CD4-positive, alpha-beta T cell (primary cell): ENCODE measurements around the gene GRIA2. TPM values are rescaled to one million over a fixed set of nuclear protein-coding genes. Genes with fewer than 3 reads are reported as not detected.

Source experiments
- ATAC-seq: fragments of 200-7000 bp; cut with Tn5 transposase; one replicate; pipeline ENCODE4 v1.10.0; 2022; ENCODE audit warnings: mild to moderate bottlenecking; ENCODE audit not compliant: poor library complexity
- CTCF ChIA-PET: fragments of 350-600 bp; sonication (Branson Sonifier 250); formaldehyde crosslinking; loops from one replicate; lab custom pipeline; 2021; ENCODE audit warnings: antibody characterized with exemption, inconsistent platforms; lab: Charles Lee
- POLR2A ChIA-PET: fragments of 350-600 bp; sonication (Branson Sonifier 250); formaldehyde crosslinking; loops from one replicate; lab custom pipeline; 2021; ENCODE audit warnings: antibody characterized with exemption, inconsistent platforms; lab: Charles Lee
- DNase-seq, 14 experiments: peaks; one replicate each; pipeline ENCODE4 v3.0.0-alpha.2; 2013 to 2020; ENCODE audit warnings: mixed read lengths in 2 of 14
- H3K27ac ChIP-seq, 2 donors: one replicate each; pipeline versions ENCODE4 v1.5.1 to v1.7.0; 2013; ENCODE audit warnings: low read length in 2 of 2, low read depth in 1 of 2, mild to moderate bottlenecking in 1 of 2
- H3K27me3 ChIP-seq, 2 experiments: 1 replicate in 1 of 2; 2 replicates in 1 of 2; pipeline versions ENCODE4 v1.6.1 to v1.7.0; 2013; ENCODE audit warnings: low read length in 2 of 2, control low read depth in 1 of 2, mild to moderate bottlenecking in 1 of 2, moderate library complexity in 1 of 2; ENCODE audit not compliant: insufficient read depth in 2 of 2, control insufficient read depth in 1 of 2
- H3K36me3 ChIP-seq: one replicate; pipeline ENCODE4 v1.6.1; 2013; ENCODE audit warnings: low read length, control low read depth; ENCODE audit not compliant: insufficient read depth
- H3K4me1 ChIP-seq: one replicate; pipeline ENCODE4 v1.6.1; 2013; ENCODE audit warnings: low read length, control low read depth; ENCODE audit not compliant: insufficient read depth
- H3K4me3 ChIP-seq: one replicate; pipeline ENCODE4 v1.5.1; 2013; ENCODE audit warnings: mild to moderate bottlenecking, low read length, moderate library complexity
- H3K9me3 ChIP-seq, 2 experiments: 1 replicate in 1 of 2; 2 replicates in 1 of 2; pipeline versions ENCODE4 v1.6.1 to v1.7.0; 2013; ENCODE audit warnings: low read length in 2 of 2, mild to moderate bottlenecking in 2 of 2, control low read depth in 1 of 2, moderate library complexity in 1 of 2; ENCODE audit not compliant: control insufficient read depth in 1 of 2, insufficient read depth in 1 of 2
- H3K27ac Mint-ChIP-seq: one replicate; pipeline ENCODE4 v1.8.0; 2020; ENCODE audit warnings: mixed read lengths
- H3K27me3 Mint-ChIP-seq: one replicate; pipeline ENCODE4 v1.8.0; 2021; ENCODE audit warnings: mixed read lengths
- H3K36me3 Mint-ChIP-seq: one replicate; pipeline ENCODE4 v1.8.0; 2021; ENCODE audit warnings: low read depth, mixed read lengths
- H3K4me1 Mint-ChIP-seq: one replicate; pipeline ENCODE4 v1.8.0; 2021; ENCODE audit warnings: low read depth, mixed read lengths
- H3K4me3 Mint-ChIP-seq: one replicate; pipeline ENCODE4 v1.8.0; 2020; ENCODE audit warnings: mild to moderate bottlenecking, mixed read lengths
- H3K9me3 Mint-ChIP-seq: one replicate; pipeline ENCODE4 v1.8.0; 2020; ENCODE audit warnings: mixed read lengths
- intact Hi-C, 2 experiments: fragments of 100-400 bp; cut with DNase I in 1 of 2; cut with micrococcal nuclease in 1 of 2; formaldehyde crosslinking; loops; one replicate each; pipeline versions ENCODE4 v1.15.1 to v1.9.0; 2023 to 2025; cut with DNase I, micrococcal nuclease
- total RNA-seq, 174 experiments: library from RNA in 2 of 174; stranded (reverse) in 2 of 174; gene quantifications; one replicate each; pipeline ENCODE4 v1.2.3 and lab custom pipeline; 2021 to 2026
- TF ChIP-seq, protein P1 (sequence below): fragments of 200-600 bp; IDR thresholded peaks from one replicate; pipeline ENCODE4 v1.8.0; 2022; ENCODE audit warnings: antibody characterized with exemption, mild to moderate bottlenecking

Gene GRIA2
- total RNA-seq, 2 experiments from 2014 or later, result not detected

- CTCF ChIA-PET, result no interaction called here
- Histone ChIP-seq H3K36me3 (no peaks in the 10 kb centered on the region), H3K4me3 (no peak overlapping the region), H3K27ac (no peak overlapping the region), H3K4me1 (no peaks in the 10 kb centered on the region), H3K9me3 (no peaks in the 10 kb centered on the region), H3K27me3 (no peaks in the 10 kb centered on the region)
- H3K36me3 Mint-ChIP-seq, result no peaks in the 10 kb centered on the region
- no peak overlapping the region for H3K4me3 Mint-ChIP-seq
- POLR2A ChIA-PET, result no interaction called here
- H3K9me3 Mint-ChIP-seq, result no peaks in the 10 kb centered on the region
- TF ChIP-seq, protein P1, sequence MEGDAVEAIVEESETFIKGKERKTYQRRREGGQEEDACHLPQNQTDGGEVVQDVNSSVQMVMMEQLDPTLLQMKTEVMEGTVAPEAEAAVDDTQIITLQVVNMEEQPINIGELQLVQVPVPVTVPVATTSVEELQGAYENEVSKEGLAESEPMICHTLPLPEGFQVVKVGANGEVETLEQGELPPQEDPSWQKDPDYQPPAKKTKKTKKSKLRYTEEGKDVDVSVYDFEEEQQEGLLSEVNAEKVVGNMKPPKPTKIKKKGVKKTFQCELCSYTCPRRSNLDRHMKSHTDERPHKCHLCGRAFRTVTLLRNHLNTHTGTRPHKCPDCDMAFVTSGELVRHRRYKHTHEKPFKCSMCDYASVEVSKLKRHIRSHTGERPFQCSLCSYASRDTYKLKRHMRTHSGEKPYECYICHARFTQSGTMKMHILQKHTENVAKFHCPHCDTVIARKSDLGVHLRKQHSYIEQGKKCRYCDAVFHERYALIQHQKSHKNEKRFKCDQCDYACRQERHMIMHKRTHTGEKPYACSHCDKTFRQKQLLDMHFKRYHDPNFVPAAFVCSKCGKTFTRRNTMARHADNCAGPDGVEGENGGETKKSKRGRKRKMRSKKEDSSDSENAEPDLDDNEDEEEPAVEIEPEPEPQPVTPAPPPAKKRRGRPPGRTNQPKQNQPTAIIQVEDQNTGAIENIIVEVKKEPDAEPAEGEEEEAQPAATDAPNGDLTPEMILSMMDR, result no peak
- H3K27ac Mint-ChIP-seq, result no peak overlapping the region
- no peaks in the 10 kb centered on the region for H3K4me1 Mint-ChIP-seq
- no peaks in the 10 kb centered on the region for H3K27me3 Mint-ChIP-seq
- ATAC-seq (no peak), DNase-seq (no peak)
- intact Hi-C loops, result no loop called here
Measured at GRCh38 chr4:157287445-157287844, 66.9 kb downstream of the GRIA2 start.

- no peaks in the 10 kb centered on the region for H3K4me1 Mint-ChIP-seq
- H3K27me3 Mint-ChIP-seq, result no peaks in the 10 kb centered on the region
- POLR2A ChIA-PET, result no interaction called here
- H3K27me3 ChIP-seq, result no peaks in the 10 kb centered on the region
- no peak overlapping the region for H3K27ac Mint-ChIP-seq
- intact Hi-C loops, result no loop called here
- DNase-seq (no peak), ATAC-seq (no peak)
- H3K36me3 ChIP-seq, result no peaks in the 10 kb centered on the region
- CTCF ChIA-PET, result no interaction called here
- no peaks in the 10 kb centered on the region for H3K36me3 Mint-ChIP-seq
- H3K4me3 Mint-ChIP-seq, result no peak overlapping the region
- H3K4me1 ChIP-seq, result no peaks in the 10 kb centered on the region
- TF ChIP-seq, protein P1, result no peak
- no peak overlapping the region for H3K4me3 ChIP-seq
- no peaks in the 10 kb centered on the region for H3K9me3 Mint-ChIP-seq
- H3K9me3 ChIP-seq, result no peaks in the 10 kb centered on the region
- H3K27ac ChIP-seq, result no peak overlapping the region
Measured at GRCh38 chr4:157290622-157291021, 70.1 kb downstream of the GRIA2 start.

GRCh38 chr4:157291071-157291470 is 70.5 kb downstream of the GRIA2 start:
- Histone ChIP-seq H3K9me3 (no peaks in the 10 kb centered on the region), H3K4me3 (no peak overlapping the region), H3K36me3 (no peaks in the 10 kb centered on the region), H3K27ac (no peak overlapping the region), H3K27me3 (no peaks in the 10 kb centered on the region), H3K4me1 (no peaks in the 10 kb centered on the region)
- Mint-ChIP-seq H3K27me3 (no peaks in the 10 kb centered on the region), H3K4me3 (no peak overlapping the region), H3K9me3 (no peaks in the 10 kb centered on the region), H3K36me3 (no peaks in the 10 kb centered on the region), H3K4me1 (no peaks in the 10 kb centered on the region), H3K27ac (no peak overlapping the region)
- ChIA-PET CTCF (no interaction called here), POLR2A (no interaction called here)
- intact Hi-C loops, result no loop called here
- DNase-seq (no peak), ATAC-seq (no peak)
- TF ChIP-seq, protein P1, result no peak
